ENCODE results near the gene NEFH. TPM values are rescaled to one million over a fixed set of nuclear protein-coding genes. Genes with fewer than 3 reads are reported as not detected.

Gene NEFH
- total RNA-seq, 1 experiment from 2014 or later: not detected

DNA sequence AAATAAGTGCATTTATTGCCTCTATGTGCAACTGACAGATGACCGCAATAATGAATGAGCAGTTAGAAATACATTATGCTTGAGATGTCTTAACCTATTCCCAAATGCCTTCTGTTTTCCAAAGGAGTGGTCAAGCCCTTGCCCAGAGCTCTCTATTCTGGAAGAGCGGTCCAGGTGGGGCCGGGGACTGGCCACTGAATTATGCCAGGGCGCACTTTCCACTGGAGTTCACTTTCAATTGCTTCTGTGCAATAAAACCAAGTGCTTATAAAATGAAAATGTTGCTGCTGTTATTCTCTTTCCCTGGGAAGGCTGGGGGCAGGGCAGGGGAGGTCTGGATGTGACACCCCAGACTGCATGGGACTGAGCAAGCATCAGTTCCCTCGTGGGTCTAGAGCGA lies 11.0 kb downstream of the NEFH start:
- BruUV-seq (replicated peaks): no TSS peak
- ChIA-PET POLR2A (no interaction called here), CTCF (no interaction called here), RAD21 (ENCODE audit: low non-redundant PET in 1 of 2, low total read pairs in 2 of 2, uncharacterized antibody in 2 of 2, unreplicated experiment in 2 of 2) (no interaction called here)
- no peaks in the 10 kb centered on the region for H4K20me1 ChIP-seq (ENCODE audit: insufficient read depth)
- H2AFZ ChIP-seq (ENCODE audit: low read depth, low read length, poor library complexity, severe bottlenecking): no peak overlapping the region
- TF ChIP-seq, protein P1, sequence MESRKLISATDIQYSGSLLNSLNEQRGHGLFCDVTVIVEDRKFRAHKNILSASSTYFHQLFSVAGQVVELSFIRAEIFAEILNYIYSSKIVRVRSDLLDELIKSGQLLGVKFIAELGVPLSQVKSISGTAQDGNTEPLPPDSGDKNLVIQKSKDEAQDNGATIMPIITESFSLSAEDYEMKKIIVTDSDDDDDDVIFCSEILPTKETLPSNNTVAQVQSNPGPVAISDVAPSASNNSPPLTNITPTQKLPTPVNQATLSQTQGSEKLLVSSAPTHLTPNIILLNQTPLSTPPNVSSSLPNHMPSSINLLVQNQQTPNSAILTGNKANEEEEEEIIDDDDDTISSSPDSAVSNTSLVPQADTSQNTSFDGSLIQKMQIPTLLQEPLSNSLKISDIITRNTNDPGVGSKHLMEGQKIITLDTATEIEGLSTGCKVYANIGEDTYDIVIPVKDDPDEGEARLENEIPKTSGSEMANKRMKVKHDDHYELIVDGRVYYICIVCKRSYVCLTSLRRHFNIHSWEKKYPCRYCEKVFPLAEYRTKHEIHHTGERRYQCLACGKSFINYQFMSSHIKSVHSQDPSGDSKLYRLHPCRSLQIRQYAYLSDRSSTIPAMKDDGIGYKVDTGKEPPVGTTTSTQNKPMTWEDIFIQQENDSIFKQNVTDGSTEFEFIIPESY (IDR thresholded peaks at IDR 0.05; ENCODE audit: extremely low read depth, insufficient replicate concordance, low read length): no peak
- TF ChIP-seq SRF (IDR thresholded peaks at IDR 0.05; ENCODE audit: low read depth) (no peak), JUND (IDR thresholded peaks at IDR 0.05) (no peak)
- TF ChIP-seq, protein P2, sequence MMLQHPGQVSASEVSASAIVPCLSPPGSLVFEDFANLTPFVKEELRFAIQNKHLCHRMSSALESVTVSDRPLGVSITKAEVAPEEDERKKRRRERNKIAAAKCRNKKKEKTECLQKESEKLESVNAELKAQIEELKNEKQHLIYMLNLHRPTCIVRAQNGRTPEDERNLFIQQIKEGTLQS (IDR thresholded peaks at IDR 0.05): no peak
- no peaks in the 10 kb centered on the region for H3K9me2 ChIP-seq (ENCODE audit: insufficient read depth)
- peaks cover 0 to 7% of the 10 kb centered on the region in 2 experiments; a peak in 1 of 4 replicates for H3K9me3 ChIP-seq (ENCODE audit: control insufficient read depth in 1 of 2, insufficient read depth in 1 of 2, low read depth in 1 of 2, low read length in 2 of 2)
- ATAC-seq (no peak), DNase-seq (ENCODE audit: low read depth, low spot score) (no peak)
- no peaks in the 10 kb centered on the region for H3K4me1 ChIP-seq (ENCODE audit: control insufficient read depth in 1 of 2, insufficient read depth in 2 of 2, low read length in 2 of 2)
- H3K79me2 ChIP-seq (ENCODE audit: insufficient read depth, low read length): no peaks in the 10 kb centered on the region
- H3K4me3 ChIP-seq (replicated peaks in 1 of 2; ENCODE audit: low read depth in 1 of 2, low read length in 2 of 2): no peak overlapping the region
- H3K27ac ChIP-seq (ENCODE audit: low read depth, low read length): no peak overlapping the region
- intact Hi-C loops (cut with micrococcal nuclease): no loop called here
- H3K4me2 ChIP-seq (ENCODE audit: low read length): no peak overlapping the region
- H3K9ac ChIP-seq (ENCODE audit: low read length): no peak overlapping the region
- no peaks in the 10 kb centered on the region for H3K27me3 ChIP-seq (ENCODE audit: insufficient read depth, low read length)
- no peaks in the 10 kb centered on the region; a peak in 1 of 4 replicates for H3K36me3 ChIP-seq (ENCODE audit: control insufficient read depth in 1 of 2, insufficient read depth in 2 of 2, low read length in 2 of 2)

DNA sequence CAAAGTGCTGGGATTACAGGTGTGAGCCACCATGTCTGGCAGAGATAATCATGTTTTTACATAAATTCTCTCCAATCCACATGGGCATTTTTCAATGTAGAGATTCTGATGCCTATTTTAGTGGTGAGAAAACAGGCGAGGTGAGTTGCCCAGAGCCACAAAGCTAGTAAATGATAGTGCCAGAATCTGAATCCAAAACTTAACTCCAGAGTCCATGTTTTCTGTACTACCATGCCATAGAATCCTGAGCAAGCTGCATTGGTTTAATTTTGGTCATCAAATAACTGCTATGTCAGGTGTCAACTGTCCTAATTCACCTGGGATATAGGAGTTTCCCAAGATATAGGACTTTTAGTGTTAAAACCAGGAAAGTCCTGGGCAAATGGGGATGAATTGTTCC lies 13.6 kb downstream of the NEFH start:
- H3K36me3 ChIP-seq (ENCODE audit: control insufficient read depth in 1 of 2, insufficient read depth in 2 of 2, low read length in 2 of 2): no peaks in the 10 kb centered on the region; a peak in 1 of 4 replicates
- no peaks in the 10 kb centered on the region for H4K20me1 ChIP-seq (ENCODE audit: insufficient read depth)
- POLR2A ChIA-PET: no interaction called here
- TF ChIP-seq SRF (IDR thresholded peaks at IDR 0.05; ENCODE audit: low read depth): no peak
- TF ChIP-seq ZFX (IDR thresholded peaks at IDR 0.05): no peak
- TF ChIP-seq JUND (IDR thresholded peaks at IDR 0.05): no peak
- no peak for TF ChIP-seq SP1 (IDR thresholded peaks at IDR 0.05; ENCODE audit: low read depth)
- TF ChIP-seq, protein P2 (IDR thresholded peaks at IDR 0.05): no peak
- TF ChIP-seq, protein P3, sequence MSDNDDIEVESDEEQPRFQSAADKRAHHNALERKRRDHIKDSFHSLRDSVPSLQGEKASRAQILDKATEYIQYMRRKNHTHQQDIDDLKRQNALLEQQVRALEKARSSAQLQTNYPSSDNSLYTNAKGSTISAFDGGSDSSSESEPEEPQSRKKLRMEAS (IDR thresholded peaks at IDR 0.05): no peak
- TF ChIP-seq, protein P1 (IDR thresholded peaks at IDR 0.05; ENCODE audit: extremely low read depth, insufficient replicate concordance, low read length): no peak
- TF ChIP-seq EZH2 (IDR thresholded peaks at IDR 0.05): no peak
- no peak for TF ChIP-seq CBX3 (IDR thresholded peaks at IDR 0.05; ENCODE audit: low read depth)
- no peak for TF ChIP-seq POLR2AphosphoS5 (IDR thresholded peaks at IDR 0.05; ENCODE audit: low read depth, low read length)
- TF ChIP-seq RAD21 (IDR thresholded peaks at IDR 0.05; ENCODE audit: low read depth): no peak
- no peak for TF ChIP-seq TCF7L2 (IDR thresholded peaks at IDR 0.05; ENCODE audit: borderline replicate concordance, extremely low read depth, insufficient read depth, insufficient read length)
- TF ChIP-seq POLR2A (IDR thresholded peaks at IDR 0.05; ENCODE audit: borderline replicate concordance, extremely low read depth, insufficient read depth, insufficient read length): no peak
- no peak for TF ChIP-seq EGR1 (IDR thresholded peaks at IDR 0.05; ENCODE audit: low read depth)
- TF ChIP-seq EZH2phosphoT487 (IDR thresholded peaks at IDR 0.05; ENCODE audit: borderline replicate concordance): no peak
- no peak for TF ChIP-seq CEBPB (IDR thresholded peaks at IDR 0.05; ENCODE audit: low read depth)
- no peak overlapping the region for H3K9ac ChIP-seq (ENCODE audit: low read length)
- no peaks in the 10 kb centered on the region for H3K4me1 ChIP-seq (ENCODE audit: control insufficient read depth in 1 of 2, insufficient read depth in 2 of 2, low read length in 2 of 2)
- H3K9me2 ChIP-seq (ENCODE audit: insufficient read depth): no peaks in the 10 kb centered on the region
- H3K27ac ChIP-seq (ENCODE audit: low read depth, low read length): no peak overlapping the region
- RAD21 ChIA-PET (ENCODE audit: low non-redundant PET in 1 of 2, low total read pairs in 2 of 2, uncharacterized antibody in 2 of 2, unreplicated experiment in 2 of 2): no interaction called here
- BruUV-seq (replicated peaks): no TSS peak
- H3K27me3 ChIP-seq (ENCODE audit: insufficient read depth, low read length): no peaks in the 10 kb centered on the region
- no peak overlapping the region for H3K4me3 ChIP-seq (replicated peaks in 1 of 2; ENCODE audit: low read depth in 1 of 2, low read length in 2 of 2)
- intact Hi-C loops (cut with micrococcal nuclease): no loop called here
- CTCF ChIA-PET: no interaction called here
- peaks cover 0 to 7% of the 10 kb centered on the region in 2 experiments; a peak in 1 of 4 replicates for H3K9me3 ChIP-seq (ENCODE audit: control insufficient read depth in 1 of 2, insufficient read depth in 1 of 2, low read depth in 1 of 2, low read length in 2 of 2)
- no peak overlapping the region for H2AFZ ChIP-seq (ENCODE audit: low read depth, low read length, poor library complexity, severe bottlenecking)
- no peak for DNase-seq (ENCODE audit: low read depth, low spot score)
- H3K4me2 ChIP-seq (ENCODE audit: low read length): no peak overlapping the region
- no peak for ATAC-seq
- no peaks in the 10 kb centered on the region for H3K79me2 ChIP-seq (ENCODE audit: insufficient read depth, low read length)
